HCEC 1CT (cell line): ENCODE results near the gene PROC.
"Not testable (repeated sequence)": the region's sequence is repeated elsewhere in the genome, so short reads cannot be mapped to it uniquely, and the experiment has no call there.

ENCODE experiments used
- DNase-seq: peaks from one replicate; pipeline ENCODE4 v3.0.0-alpha.2; 2017

PROC gene

GRCh38 chr2:127397568-127398238 is 20.5 kb upstream of the PROC start:
- no peak for DNase-seq

- peak; percentile 76 for DNase-seq
Observed at GRCh38 chr2:127398239-127398590, 20.0 kb upstream of the PROC start.

- DNase-seq: no peak
Observed at GRCh38 chr2:127400533-127400896, 17.7 kb upstream of the PROC start.

GRCh38 chr2:127400897-127401756 is 17.1 kb upstream of the PROC start:
- peak; percentile 17 for DNase-seq

GRCh38 chr2:127401757-127402695 is 16.2 kb upstream of the PROC start:
- no peak for DNase-seq

GRCh38 chr2:127403460-127403859 is 14.8 kb upstream of the PROC start:
- DNase-seq: no peak

- DNase-seq: no peak
Observed at GRCh38 chr2:127404466-127405254, 13.6 kb upstream of the PROC start.

GRCh38 chr2:127405255-127405610 is 13.0 kb upstream of the PROC start:
- DNase-seq: no peak

- DNase-seq: no peak
Observed at GRCh38 chr2:127406454-127406853, 11.8 kb upstream of the PROC start.

GRCh38 chr2:127407091-127407490 is 11.1 kb upstream of the PROC start:
- DNase-seq: no peak

GRCh38 chr2:127407661-127408003 is 10.6 kb upstream of the PROC start:
- DNase-seq: no peak

- DNase-seq: peak; percentile 78
Observed at GRCh38 chr2:127408004-127408806, 10.0 kb upstream of the PROC start.

GRCh38 chr2:127408807-127409099 is 9.5 kb upstream of the PROC start:
- DNase-seq: no peak

- DNase-seq: not testable (repeated sequence)
Observed at GRCh38 chr2:127409716-127410115, 8.5 kb upstream of the PROC start.

GRCh38 chr2:127410871-127411652 is 7.2 kb upstream of the PROC start:
- peak; percentile 48 for DNase-seq

GRCh38 chr2:127411653-127412369 is 6.4 kb upstream of the PROC start:
- DNase-seq: no peak

- DNase-seq: no peak
Observed at GRCh38 chr2:127413200-127413599, 5.0 kb upstream of the PROC start.

- peak; percentile 70 for DNase-seq
Observed at GRCh38 chr2:127413782-127414637, 4.2 kb upstream of the PROC start.
